C4-2B (cell line): ENCODE results near the gene TNNI3K.

Experiments used
- ZFX ChIP-seq: fragments of 450-650 bp; IDR thresholded peaks from 2 replicates; pipeline ENCODE4 v1.6.1; 2017
- TF ChIP-seq, protein P1 (sequence below): fragments of 450-650 bp; conservative IDR thresholded peaks from 2 replicates; pipeline ENCODE4 v1.5.1; 2017; ENCODE audit warnings: mild to moderate bottlenecking

- TF ChIP-seq, protein P1, sequence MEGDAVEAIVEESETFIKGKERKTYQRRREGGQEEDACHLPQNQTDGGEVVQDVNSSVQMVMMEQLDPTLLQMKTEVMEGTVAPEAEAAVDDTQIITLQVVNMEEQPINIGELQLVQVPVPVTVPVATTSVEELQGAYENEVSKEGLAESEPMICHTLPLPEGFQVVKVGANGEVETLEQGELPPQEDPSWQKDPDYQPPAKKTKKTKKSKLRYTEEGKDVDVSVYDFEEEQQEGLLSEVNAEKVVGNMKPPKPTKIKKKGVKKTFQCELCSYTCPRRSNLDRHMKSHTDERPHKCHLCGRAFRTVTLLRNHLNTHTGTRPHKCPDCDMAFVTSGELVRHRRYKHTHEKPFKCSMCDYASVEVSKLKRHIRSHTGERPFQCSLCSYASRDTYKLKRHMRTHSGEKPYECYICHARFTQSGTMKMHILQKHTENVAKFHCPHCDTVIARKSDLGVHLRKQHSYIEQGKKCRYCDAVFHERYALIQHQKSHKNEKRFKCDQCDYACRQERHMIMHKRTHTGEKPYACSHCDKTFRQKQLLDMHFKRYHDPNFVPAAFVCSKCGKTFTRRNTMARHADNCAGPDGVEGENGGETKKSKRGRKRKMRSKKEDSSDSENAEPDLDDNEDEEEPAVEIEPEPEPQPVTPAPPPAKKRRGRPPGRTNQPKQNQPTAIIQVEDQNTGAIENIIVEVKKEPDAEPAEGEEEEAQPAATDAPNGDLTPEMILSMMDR, result no peak
- TF ChIP-seq ZFX, result no peak
Observed at GRCh38 chr1:74367175-74367813, 132.1 kb downstream of the TNNI3K start.
